Measurements from ENCODE around the gene SPDYE9.
"Not testable (repeated sequence)": the region's sequence is repeated elsewhere in the genome, so short reads cannot be mapped to it uniquely, and the experiment has no call there.

- not testable (repeated sequence) for TF ChIP-seq POLR2A, CTCF (IDR thresholded peaks at IDR 0.05)
Measured at GRCh38 chr7:73134866-73135265, 49.0 kb upstream of the SPDYE9 start.

Data from right lobe of liver (tissue), 4 donors.